DMS53 treated with DMSO at 0.1 percent for 48 hours (cell line): Measurements from ENCODE around the gene TWF2.

Source experiments
- DNase-seq: peaks from one replicate; lab custom pipeline; 2025; ENCODE audit not compliant: unreplicated experiment; lab: John Stamatoyannopoulos, UW

Gene TWF2

GRCh38 chr3:52204337-52205073 is 34.5 kb downstream of the TWF2 start:
- DNase-seq = peak; percentile 58

- DNase-seq = no peak
Observed at GRCh38 chr3:52203701-52204100, 35.3 kb downstream of the TWF2 start.

GRCh38 chr3:52202384-52203077 is 36.4 kb downstream of the TWF2 start:
- DNase-seq = no peak

GRCh38 chr3:52200981-52201679 is 37.8 kb downstream of the TWF2 start:
- DNase-seq = no peak

GRCh38 chr3:52198643-52199608 is 40.0 kb downstream of the TWF2 start:
- no peak for DNase-seq

- peak; percentile 40 for DNase-seq
Observed at GRCh38 chr3:52197842-52198625, 40.9 kb downstream of the TWF2 start, which contains the start of gene ALAS1. TSS of gene ALAS1 (plus strand) at chr3:52198160. CDS start at chr3:52199242, 1,082 bp downstream.

- no peak for DNase-seq
Observed at GRCh38 chr3:52197499-52197841, 41.5 kb downstream of the TWF2 start.

GRCh38 chr3:52196977-52197376 is 42.0 kb downstream of the TWF2 start:
- DNase-seq = peak; percentile 5

GRCh38 chr3:52195823-52196331 is 43.1 kb downstream of the TWF2 start:
- DNase-seq = no peak

- no peak for DNase-seq
Observed at GRCh38 chr3:52195291-52195597, 43.7 kb downstream of the TWF2 start.

- no peak for DNase-seq
Observed at GRCh38 chr3:52194485-52195290, 44.3 kb downstream of the TWF2 start.

GRCh38 chr3:52193065-52193464 is 45.9 kb downstream of the TWF2 start:
- peak; percentile 8 for DNase-seq

- DNase-seq = no peak
Observed at GRCh38 chr3:52191663-52192062, 47.3 kb downstream of the TWF2 start.

- no peak for DNase-seq
Observed at GRCh38 chr3:52190294-52191074, 48.5 kb downstream of the TWF2 start.

- no peak for DNase-seq
Observed at GRCh38 chr3:52188556-52188955, 50.4 kb downstream of the TWF2 start.

- no peak for DNase-seq
Observed at GRCh38 chr3:52186729-52187128, 52.2 kb downstream of the TWF2 start.

- no peak for DNase-seq
Observed at GRCh38 chr3:52185837-52186236, 53.1 kb downstream of the TWF2 start.

- DNase-seq = no peak
Observed at GRCh38 chr3:52185311-52185710, 53.6 kb downstream of the TWF2 start.
